Astrocyte (in vitro differentiated cells and primary cell): ENCODE results near the gene DIP2C. TPM values are rescaled to one million over a fixed set of nuclear protein-coding genes. Genes with fewer than 3 reads are reported as not detected.

Experiments
- DNase-seq: peaks from one replicate; pipeline ENCODE4 v3.0.0-alpha.2; 2010; ENCODE audit warnings: low read depth
- FAIRE-seq: peaks from 2 replicates; lab custom pipeline; 2011; peaks lifted over from hg19 to GRCh38; lab: Jason Lieb, UNC
- H2AFZ ChIP-seq: 2 replicates; pipeline ENCODE4 v1.6.0; 2012; ENCODE audit warnings: low read depth, low read length, inconsistent platforms
- H3K27ac ChIP-seq: 2 replicates; pipeline ENCODE4 v1.5.1; 2011; ENCODE audit warnings: low read depth, low read length, inconsistent platforms
- H3K27me3 ChIP-seq: 2 replicates; pipeline ENCODE4 v1.6.0; 2011; ENCODE audit warnings: low read length, inconsistent platforms; ENCODE audit not compliant: insufficient read depth
- H3K36me3 ChIP-seq: 2 replicates; pipeline ENCODE4 v1.5.1; 2011; ENCODE audit warnings: low read length, inconsistent platforms; ENCODE audit not compliant: insufficient read depth
- H3K4me1 ChIP-seq: 2 replicates; pipeline ENCODE4 v1.5.1; 2011; ENCODE audit warnings: low read length, inconsistent platforms; ENCODE audit not compliant: insufficient read depth
- H3K4me2 ChIP-seq: 2 replicates; pipeline ENCODE4 v1.6.0; 2012; ENCODE audit warnings: low read length, inconsistent platforms
- H3K4me3 ChIP-seq: 2 replicates; pipeline ENCODE4 v1.5.1; 2011; ENCODE audit warnings: low read depth, mild to moderate bottlenecking, low read length, inconsistent platforms; ENCODE audit not compliant: insufficient read depth
- H3K79me2 ChIP-seq: 2 replicates; pipeline ENCODE4 v1.6.0; 2012; ENCODE audit warnings: mild to moderate bottlenecking, low read length, inconsistent platforms; ENCODE audit not compliant: insufficient read depth
- H3K9ac ChIP-seq: 2 replicates; pipeline ENCODE4 v1.6.0; 2012; ENCODE audit warnings: mild to moderate bottlenecking, low read length, inconsistent platforms
- H3K9me3 ChIP-seq: 2 replicates; pipeline ENCODE4 v1.5.1; 2012; ENCODE audit warnings: low read depth, mild to moderate bottlenecking, low read length, inconsistent platforms; ENCODE audit not compliant: insufficient read depth
- H4K20me1 ChIP-seq: 2 replicates; pipeline ENCODE4 v1.6.0; 2012; ENCODE audit warnings: low read length, inconsistent platforms; ENCODE audit not compliant: insufficient read depth
- H3K27ac Mint-ChIP-seq: one replicate; pipeline ENCODE4 v1.8.0; 2021; ENCODE audit warnings: mild to moderate bottlenecking, mixed read lengths; ENCODE audit not compliant: unreplicated experiment
- H3K27me3 Mint-ChIP-seq: one replicate; pipeline ENCODE4 v1.8.0; 2021; ENCODE audit warnings: low read depth, mixed read lengths; ENCODE audit not compliant: unreplicated experiment
- H3K36me3 Mint-ChIP-seq: one replicate; pipeline ENCODE4 v1.8.0; 2021; ENCODE audit warnings: low read depth, mixed read lengths; ENCODE audit not compliant: unreplicated experiment
- H3K4me1 Mint-ChIP-seq: one replicate; pipeline ENCODE4 v1.8.0; 2021; ENCODE audit warnings: low read depth, mixed read lengths; ENCODE audit not compliant: unreplicated experiment
- H3K4me3 Mint-ChIP-seq: one replicate; pipeline ENCODE4 v1.8.0; 2021; ENCODE audit warnings: mild to moderate bottlenecking, moderate library complexity, mixed read lengths; ENCODE audit not compliant: unreplicated experiment
- H3K9me3 Mint-ChIP-seq: one replicate; pipeline ENCODE4 v1.8.0; 2021; ENCODE audit warnings: mild to moderate bottlenecking, mixed read lengths; ENCODE audit not compliant: unreplicated experiment
- EZH2 ChIP-seq: IDR thresholded peaks from 2 replicates; pipeline ENCODE4 v1.6.1; 2012; ENCODE audit warnings: mild to moderate bottlenecking, low read length, inconsistent platforms; ENCODE audit not compliant: insufficient read depth
- total RNA-seq: library from RNA; stranded (reverse); gene quantifications from 2 replicates; pipeline ENCODE4 v1.2.1, GENCODE V29; 2021
- TF ChIP-seq, protein P1 (sequence below): IDR thresholded peaks from 2 replicates; pipeline ENCODE4 v1.5.1; 2011; ENCODE audit warnings: low read depth, mild to moderate bottlenecking, inconsistent platforms, low read length, moderate library complexity; ENCODE audit not compliant: insufficient read depth

The DIP2C gene
- total RNA-seq, 1 donor from 2014 or later, result 27.3 TPM

GRCh38 chr10:504806-505205, 184.7 kb downstream of the DIP2C start:
- peaks cover 3% of the 10 kb centered on the region for H3K9me3 Mint-ChIP-seq
- H3K27ac Mint-ChIP-seq, result no peak overlapping the region
- no peak overlapping the region for H3K4me3 ChIP-seq
- H3K9ac ChIP-seq, result no peak overlapping the region
- peaks cover 8% of the 10 kb centered on the region for H3K4me1 Mint-ChIP-seq
- peaks cover 93% of the 10 kb centered on the region for H3K79me2 ChIP-seq
- H2AFZ ChIP-seq, result no peak overlapping the region
- TF ChIP-seq, protein P1, sequence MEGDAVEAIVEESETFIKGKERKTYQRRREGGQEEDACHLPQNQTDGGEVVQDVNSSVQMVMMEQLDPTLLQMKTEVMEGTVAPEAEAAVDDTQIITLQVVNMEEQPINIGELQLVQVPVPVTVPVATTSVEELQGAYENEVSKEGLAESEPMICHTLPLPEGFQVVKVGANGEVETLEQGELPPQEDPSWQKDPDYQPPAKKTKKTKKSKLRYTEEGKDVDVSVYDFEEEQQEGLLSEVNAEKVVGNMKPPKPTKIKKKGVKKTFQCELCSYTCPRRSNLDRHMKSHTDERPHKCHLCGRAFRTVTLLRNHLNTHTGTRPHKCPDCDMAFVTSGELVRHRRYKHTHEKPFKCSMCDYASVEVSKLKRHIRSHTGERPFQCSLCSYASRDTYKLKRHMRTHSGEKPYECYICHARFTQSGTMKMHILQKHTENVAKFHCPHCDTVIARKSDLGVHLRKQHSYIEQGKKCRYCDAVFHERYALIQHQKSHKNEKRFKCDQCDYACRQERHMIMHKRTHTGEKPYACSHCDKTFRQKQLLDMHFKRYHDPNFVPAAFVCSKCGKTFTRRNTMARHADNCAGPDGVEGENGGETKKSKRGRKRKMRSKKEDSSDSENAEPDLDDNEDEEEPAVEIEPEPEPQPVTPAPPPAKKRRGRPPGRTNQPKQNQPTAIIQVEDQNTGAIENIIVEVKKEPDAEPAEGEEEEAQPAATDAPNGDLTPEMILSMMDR, result no peak
- TF ChIP-seq EZH2, result no peak
- peaks cover 21% of the 10 kb centered on the region for H3K36me3 Mint-ChIP-seq
- H3K4me1 ChIP-seq, result peaks cover 10% of the 10 kb centered on the region
- no peaks in the 10 kb centered on the region for H3K9me3 ChIP-seq
- no peak overlapping the region for H3K4me3 Mint-ChIP-seq
- H3K36me3 ChIP-seq, result no peaks in the 10 kb centered on the region
- FAIRE-seq (no peak), DNase-seq (no peak)
- no peaks in the 10 kb centered on the region for H3K27me3 Mint-ChIP-seq
- H3K27ac ChIP-seq, result no peak overlapping the region
- H4K20me1 ChIP-seq, result peaks cover 99% of the 10 kb centered on the region
- no peaks in the 10 kb centered on the region for H3K27me3 ChIP-seq
- H3K4me2 ChIP-seq, result no peak overlapping the region

- H3K79me2 ChIP-seq, result peaks cover 94% of the 10 kb centered on the region
- DNase-seq (no peak), FAIRE-seq (no peak)
- peaks cover 20% of the 10 kb centered on the region for H3K36me3 Mint-ChIP-seq
- peaks cover 12% of the 10 kb centered on the region for H3K4me1 Mint-ChIP-seq
- H3K4me1 ChIP-seq, result peaks cover 10% of the 10 kb centered on the region
- no peak overlapping the region for H3K27ac Mint-ChIP-seq
- H3K4me2 ChIP-seq, result no peak overlapping the region
- no peak for TF ChIP-seq EZH2
- TF ChIP-seq, protein P1, result no peak
- no peak overlapping the region for H2AFZ ChIP-seq
- peaks cover 99% of the 10 kb centered on the region for H4K20me1 ChIP-seq
- no peaks in the 10 kb centered on the region for H3K27me3 ChIP-seq
- H3K27me3 Mint-ChIP-seq, result no peaks in the 10 kb centered on the region
- no peaks in the 10 kb centered on the region for H3K9me3 ChIP-seq
- H3K9me3 Mint-ChIP-seq, result peaks cover 3% of the 10 kb centered on the region
- no peak overlapping the region for H3K4me3 Mint-ChIP-seq
- no peak overlapping the region for H3K27ac ChIP-seq
- H3K9ac ChIP-seq, result no peak overlapping the region
- no peaks in the 10 kb centered on the region for H3K36me3 ChIP-seq
- no peak overlapping the region for H3K4me3 ChIP-seq
Observed at GRCh38 chr10:504121-504611, 185.3 kb downstream of the DIP2C start.

- H3K79me2 ChIP-seq, result peaks cover 89% of the 10 kb centered on the region
- no peak for FAIRE-seq
Observed at GRCh38 chr10:501596-501995, 187.9 kb downstream of the DIP2C start.

More at GRCh38 chr10:501596-501995, 187.9 kb downstream of the DIP2C start:
- H2AFZ ChIP-seq, result no peak overlapping the region
- H3K4me3 ChIP-seq, result no peak overlapping the region
- peaks cover 3% of the 10 kb centered on the region for H3K9me3 Mint-ChIP-seq
- peaks cover 98% of the 10 kb centered on the region for H4K20me1 ChIP-seq
- no peak overlapping the region for H3K4me2 ChIP-seq
- H3K4me3 Mint-ChIP-seq, result no peak overlapping the region
- DNase-seq, result no peak
- TF ChIP-seq, protein P1, result no peak
- no peak for TF ChIP-seq EZH2
- H3K36me3 Mint-ChIP-seq, result peaks cover 11% of the 10 kb centered on the region
- H3K9me3 ChIP-seq, result no peaks in the 10 kb centered on the region
- H3K36me3 ChIP-seq, result no peaks in the 10 kb centered on the region
- H3K9ac ChIP-seq, result no peak overlapping the region
- H3K27ac ChIP-seq, result no peak overlapping the region
- no peaks in the 10 kb centered on the region for H3K27me3 Mint-ChIP-seq
- no peak overlapping the region for H3K27ac Mint-ChIP-seq
- no peaks in the 10 kb centered on the region for H3K27me3 ChIP-seq
- peaks cover 21% of the 10 kb centered on the region for H3K4me1 Mint-ChIP-seq
- peaks cover 15% of the 10 kb centered on the region for H3K4me1 ChIP-seq
